H1 (cell line): Measurements from ENCODE around the gene GPR15LG. TPM values are rescaled to one million over a fixed set of nuclear protein-coding genes. Genes with fewer than 3 reads are reported as not detected.

Experiments used
- CTCF ChIA-PET: fragments of 300-600 bp; sonication (Branson Sonifier 250); formaldehyde crosslinking; loops from one replicate; lab custom pipeline; 2021; ENCODE audit not compliant: partially characterized antibody; lab: Charles Lee
- POLR2A ChIA-PET: fragments of 300-600 bp; sonication (Branson Sonifier 250); formaldehyde crosslinking; loops from one replicate; lab custom pipeline; 2021; ENCODE audit warnings: inconsistent platforms; ENCODE audit not compliant: partially characterized antibody; lab: Charles Lee
- DNase-seq, 2 experiments: peaks; one replicate each; pipeline versions ENCODE4 v3.0.0 to v3.0.0-alpha.2; 2010 to 2022; ENCODE audit warnings: low spot score in 2 of 2, low read depth in 1 of 2, mixed read lengths in 1 of 2
- FAIRE-seq: peaks from 2 replicates; lab custom pipeline; 2011; peaks lifted over from hg19 to GRCh38; lab: Jason Lieb, UNC
- H2AFZ ChIP-seq: 2 replicates; pipeline ENCODE4 v1.8.1; 2012; ENCODE audit warnings: low read length, inconsistent platforms
- H2AK5ac ChIP-seq: 2 replicates; pipeline ENCODE4 v1.6.1; 2013; ENCODE audit warnings: low read depth, low read length
- H2BK120ac ChIP-seq: replicated peaks from 2 replicates; pipeline ENCODE3; 2013; ENCODE audit warnings: low read depth, low read length, inconsistent platforms
- H2BK12ac ChIP-seq: 2 replicates; pipeline ENCODE4 v1.6.1; 2013; ENCODE audit warnings: low read depth, low read length
- H2BK15ac ChIP-seq: 2 replicates; pipeline ENCODE4 v1.6.1; 2013; ENCODE audit warnings: low read length
- H2BK20ac ChIP-seq: 2 replicates; pipeline ENCODE4 v1.6.1; 2013; ENCODE audit warnings: low read length
- H2BK5ac ChIP-seq: 2 replicates; pipeline ENCODE4 v1.6.1; 2013; ENCODE audit warnings: low read depth, low read length
- H3K14ac ChIP-seq: 2 replicates; pipeline ENCODE4 v1.6.1; 2013; ENCODE audit warnings: inconsistent platforms; ENCODE audit not compliant: insufficient read length
- H3K18ac ChIP-seq: 2 replicates; pipeline ENCODE4 v1.6.1; 2013; ENCODE audit warnings: low read length; ENCODE audit errors: extremely low read depth
- H3K23ac ChIP-seq: 2 replicates; pipeline ENCODE4 v1.6.1; 2013; ENCODE audit warnings: inconsistent platforms; ENCODE audit not compliant: insufficient read length
- H3K23me2 ChIP-seq: 2 replicates; pipeline ENCODE4 v1.6.1; 2013; ENCODE audit warnings: low read depth, low read length
- H3K27ac ChIP-seq: 2 replicates; pipeline ENCODE4 v1.6.1; 2011; ENCODE audit warnings: low read depth, low read length, inconsistent platforms
- H3K27me3 ChIP-seq, 4 experiments: replicated peaks in 1 of 4; 1 replicate in 1 of 4; 2 replicates in 3 of 4; pipeline versions ENCODE4 v1.6.1 to v1.8.1; 2011 to 2013; ENCODE audit warnings: low read length in 3 of 4, mild to moderate bottlenecking in 3 of 4, inconsistent platforms in 2 of 4, mixed read lengths in 2 of 4, moderate library complexity in 1 of 4; ENCODE audit not compliant: control insufficient read depth in 3 of 4, insufficient read depth in 3 of 4; ENCODE audit errors: extremely low read depth in 1 of 4
- H3K36me3 ChIP-seq, 4 experiments: 2 replicates each; pipeline versions ENCODE4 v1.6.1 to v1.8.1; 2011 to 2013; ENCODE audit warnings: mild to moderate bottlenecking in 4 of 4, low read length in 3 of 4, moderate library complexity in 2 of 4, control low read depth in 1 of 4, inconsistent platforms in 1 of 4; ENCODE audit not compliant: insufficient read depth in 4 of 4, control insufficient read depth in 2 of 4
- H3K4ac ChIP-seq: replicated peaks from 2 replicates; pipeline ENCODE3; 2013; ENCODE audit warnings: low read length, low read depth, mixed read lengths, inconsistent platforms; ENCODE audit not compliant: insufficient read length
- H3K4me1 ChIP-seq, 4 experiments: replicated peaks in 1 of 4; 1 replicate in 1 of 4; 2 replicates in 3 of 4; pipeline versions ENCODE4 v1.6.1 to v1.8.1; 2011 to 2013; ENCODE audit warnings: low read length in 3 of 4, inconsistent platforms in 2 of 4, mixed read lengths in 1 of 4; ENCODE audit not compliant: insufficient read depth in 4 of 4, control insufficient read depth in 3 of 4
- H3K4me2 ChIP-seq, 2 experiments: 2 replicates each; pipeline versions ENCODE4 v1.6.1 to v1.8.1; 2011 to 2013; ENCODE audit warnings: low read depth in 2 of 2, low read length in 2 of 2, control low read depth in 1 of 2, inconsistent platforms in 1 of 2, mild to moderate bottlenecking in 1 of 2; ENCODE audit not compliant: insufficient read depth in 1 of 2
- H3K4me3 ChIP-seq, 4 experiments: fragments of 200-600, 300-600 bp in 1 of 4; sonication (generic), shearing (Covaris generic), sonication (Bioruptor Twin) in 1 of 4; 2 replicates each; pipeline versions ENCODE4 v1.5.1 to v1.8.1; 2011 to 2016; ENCODE audit warnings: low read length in 4 of 4, low read depth in 3 of 4, control low read depth in 2 of 4, inconsistent platforms in 2 of 4, mild to moderate bottlenecking in 2 of 4, mixed read lengths in 1 of 4, moderate library complexity in 1 of 4; ENCODE audit not compliant: insufficient read depth in 2 of 4; ENCODE audit errors: extremely low read depth in 1 of 4
- H3K56ac ChIP-seq: replicated peaks from 2 replicates; pipeline ENCODE3; 2013; ENCODE audit warnings: low read depth, mild to moderate bottlenecking, mixed read lengths, low read length, inconsistent platforms; ENCODE audit not compliant: insufficient read length
- H3K79me1 ChIP-seq: 2 replicates; pipeline ENCODE4 v1.6.1; 2013; ENCODE audit warnings: low read depth, low read length, control low read depth
- H3K79me2 ChIP-seq, 2 experiments: 2 replicates each; pipeline versions ENCODE4 v1.6.1 to v1.8.1; 2012 to 2013; ENCODE audit warnings: low read length in 2 of 2, mild to moderate bottlenecking in 2 of 2, inconsistent platforms in 1 of 2; ENCODE audit not compliant: insufficient read depth in 2 of 2, control insufficient read depth in 1 of 2
- H3K9ac ChIP-seq, 4 experiments: replicated peaks in 1 of 4; 1 replicate in 1 of 4; 2 replicates in 3 of 4; pipeline versions ENCODE4 v1.6.1 to v1.8.1; 2011 to 2013; ENCODE audit warnings: low read depth in 3 of 4, low read length in 3 of 4, control low read depth in 2 of 4, mild to moderate bottlenecking in 2 of 4, moderate library complexity in 2 of 4, inconsistent platforms in 1 of 4; ENCODE audit errors: extremely low read depth in 1 of 4
- H3K9me3 ChIP-seq, 2 experiments: 2 replicates each; pipeline versions ENCODE4 v1.6.1 to v1.8.1; 2012 to 2013; ENCODE audit warnings: mild to moderate bottlenecking in 2 of 2, moderate library complexity in 2 of 2, control low read depth in 1 of 2, inconsistent platforms in 1 of 2, low read depth in 1 of 2, low read length in 1 of 2, mixed read lengths in 1 of 2; ENCODE audit not compliant: insufficient read depth in 2 of 2
- H4K20me1 ChIP-seq, 2 experiments: replicated peaks in 1 of 2; 2 replicates each; pipeline versions ENCODE3 to v1.8.1; 2011 to 2013; ENCODE audit warnings: inconsistent platforms in 2 of 2, low read length in 2 of 2, mild to moderate bottlenecking in 1 of 2; ENCODE audit not compliant: insufficient read depth in 2 of 2, control insufficient read depth in 1 of 2
- H4K5ac ChIP-seq: 2 replicates; pipeline ENCODE4 v1.6.1; 2013; ENCODE audit warnings: low read length, low read depth, mixed read lengths, inconsistent platforms; ENCODE audit not compliant: insufficient read length
- H4K8ac ChIP-seq: 2 replicates; pipeline ENCODE4 v1.8.0; 2013; ENCODE audit warnings: mild to moderate bottlenecking, moderate library complexity, low read length, inconsistent platforms; ENCODE audit not compliant: insufficient read depth; ENCODE audit errors: extremely low read depth
- H4K91ac ChIP-seq: replicated peaks from 2 replicates; pipeline ENCODE3; 2013; ENCODE audit warnings: low read length, mixed read lengths, inconsistent platforms; ENCODE audit not compliant: insufficient read length
- BCL11A ChIP-seq, 2 experiments: IDR thresholded peaks; one replicate each; pipeline ENCODE4 v1.6.1; 2011; ENCODE audit warnings: low read depth in 2 of 2, low read length in 2 of 2, mild to moderate bottlenecking in 2 of 2
- CHD2 ChIP-seq: IDR thresholded peaks from 2 replicates; pipeline ENCODE4 v1.6.1; 2012; ENCODE audit warnings: low read length, improper control_type of control experiment
- CREB1 ChIP-seq: IDR thresholded peaks from 2 replicates; pipeline ENCODE4 v1.6.1; 2012; ENCODE audit warnings: inconsistent platforms
- CTBP2 ChIP-seq: IDR thresholded peaks from 2 replicates; pipeline ENCODE4 v1.7.0; 2011; ENCODE audit warnings: borderline replicate concordance, mild to moderate bottlenecking, moderate library complexity, mixed read lengths, low read length; ENCODE audit not compliant: insufficient read depth, insufficient read length
- FOSL1 ChIP-seq: IDR thresholded peaks from 2 replicates; pipeline ENCODE4 v1.6.1; 2011; ENCODE audit warnings: mild to moderate bottlenecking, low read depth, low read length, moderate library complexity; ENCODE audit not compliant: insufficient read depth
- GABPA ChIP-seq: IDR thresholded peaks from 2 replicates; pipeline ENCODE4 v1.6.1; 2011; ENCODE audit warnings: mild to moderate bottlenecking, low read length, moderate library complexity, borderline replicate concordance; ENCODE audit not compliant: insufficient read depth
- JUN ChIP-seq: IDR thresholded peaks from 2 replicates; pipeline ENCODE4 v1.6.1; 2011; ENCODE audit warnings: low read depth, mild to moderate bottlenecking, improper control_type of control experiment, low read length
- JUND ChIP-seq: IDR thresholded peaks from 2 replicates; pipeline ENCODE4 v1.6.1; 2011; ENCODE audit warnings: mild to moderate bottlenecking, improper control_type of control experiment, low read length
- KDM5A ChIP-seq: fragments of 200-600 bp; IDR thresholded peaks from 2 replicates; pipeline ENCODE4 v1.7.1; 2012; ENCODE audit warnings: mild to moderate bottlenecking, low read length, inconsistent platforms, mixed read lengths
- POU5F1 ChIP-seq: IDR thresholded peaks from 2 replicates; pipeline ENCODE4 v1.6.1; 2011; ENCODE audit warnings: low read depth, mild to moderate bottlenecking, low read length, moderate library complexity
- RNF2 ChIP-seq: fragments of 200-900, 300-1000 bp; sonication (generic); IDR thresholded peaks from 2 replicates; pipeline ENCODE4 v1.7.1; 2016; ENCODE audit warnings: borderline replicate concordance, low read depth, mild to moderate bottlenecking, antibody characterized with exemption, low read length; ENCODE audit not compliant: poor library complexity, severe bottlenecking; ENCODE audit errors: missing control alignments
- RXRA ChIP-seq: IDR thresholded peaks from 2 replicates; pipeline ENCODE4 v1.6.1; 2011; ENCODE audit warnings: low read depth, mild to moderate bottlenecking, low read length, moderate library complexity; ENCODE audit not compliant: insufficient read depth
- SUZ12 ChIP-seq: fragments of 200-600 bp; sonication (generic); IDR thresholded peaks from 2 replicates; pipeline ENCODE4 v1.6.1; 2012; ENCODE audit warnings: mild to moderate bottlenecking, inconsistent platforms, low read length, moderate library complexity, mixed read lengths
- TAF1 ChIP-seq: IDR thresholded peaks from 2 replicates; pipeline ENCODE4 v1.6.1; 2011; ENCODE audit warnings: mild to moderate bottlenecking, low read depth, low read length
- TBP ChIP-seq: IDR thresholded peaks from 2 replicates; pipeline ENCODE4 v1.6.1; 2011; ENCODE audit warnings: low read depth, low read length, improper control_type of control experiment
- WGBS, 2 experiments: shearing (Covaris generic) in 1 of 2; methylation state at CpG; one replicate each; pipeline versions ENCODE4 v1.1.6 to v1.1.7; 2013 to 2015; ENCODE audit warnings: low lambda C conversion rate in 2 of 2, mixed read lengths in 2 of 2, inconsistent platforms in 1 of 2, low coverage in 1 of 2, missing lambda C conversion rate in 1 of 2; ENCODE audit not compliant: insufficient replicate concordance in 2 of 2, insufficient coverage in 1 of 2, insufficient read length in 1 of 2; ENCODE audit errors: extremely low coverage in 1 of 2, missing lambda C conversion rate in 1 of 2; 5-methylcytosine and 5-hydroxymethylcytosine counted together
- polyA plus RNA-seq, 7 experiments: library from polyadenylated mRNA; depleted of rRNA in 3 of 7; stranded (reverse) in 5 of 7; unstranded in 2 of 7; fragments of >200 nt in 5 of 7; fragments of 200-250 nt in 2 of 7; gene quantifications; 1 replicate in 5 of 7; 2 replicates in 1 of 7; 4 replicates in 1 of 7; pipeline versions ENCODE4 v1.2.1 to v1.2.3, GENCODE V29; 2011 to 2013; ENCODE audit warnings: missing spikeins in 2 of 7, mixed read lengths in 2 of 7
- total RNA-seq: library from RNA; stranded (reverse); fragmentation: NEBNext Ultra II Directional; extraction: Animal tissue kit (Norgen Biotek cat#: 25700); gene quantifications from 2 replicates; pipeline ENCODE4 v1.2.1, GENCODE V29; 2021

Gene GPR15LG
- total and polyA plus RNA-seq, 2 of the 8 experiments (the other 6 are each of a cell fraction or from before 2014, with no cell fraction given) = not detected

GRCh38 chr10:84201682-84202081, 28.1 kb downstream of the GPR15LG start:
- Histone ChIP-seq H3K18ac (no peak overlapping the region), H3K56ac (no peak overlapping the region), H3K4ac (no peak overlapping the region), H4K8ac (no peak overlapping the region), H2BK20ac (no peak overlapping the region), H3K14ac (no peak overlapping the region), H3K79me2 (no peaks in the 10 kb centered on the region), H3K4me3 (no peak overlapping the region), H3K4me2 (no peak overlapping the region), H3K27me3 (peaks cover 0 to 3% (median under 1%) of the 10 kb centered on the region in 4 experiments; a peak in 2 of 7 replicates), H3K79me1 (no peaks in the 10 kb centered on the region), H3K27ac (no peak overlapping the region), H3K23me2 (no peaks in the 10 kb centered on the region), H3K9ac (no peak overlapping the region; a peak in 2 of 7 replicates), H2BK12ac (no peak overlapping the region), H2BK120ac (no peak overlapping the region), H2BK5ac (no peak overlapping the region), H3K4me1 (no peaks in the 10 kb centered on the region), H4K5ac (no peak overlapping the region), H2AK5ac (no peak overlapping the region), H3K23ac (no peak overlapping the region), H4K91ac (no peak overlapping the region), H3K36me3 (no peaks in the 10 kb centered on the region), H2AFZ (no peak overlapping the region), H2BK15ac (no peak overlapping the region), H4K20me1 (peaks cover 0 to 6% of the 10 kb centered on the region in 2 experiments), H3K9me3 (no peaks in the 10 kb centered on the region)
- FAIRE-seq (no peak), DNase-seq (no peak)
- 94% methylated on average over 11 of the region's 11 CpGs; no CpG with 5 or more reads in 1 of the 2 experiments for WGBS, 2 experiments
- CTCF ChIA-PET = interaction anchor here (0.7 to 10.8 kb wide), 20 partner anchors 9 to 348 kb away, joined by 3 to 248 read pairs (median 6); partner anchors contain the start of genes CDHR1 and GHITM
- POLR2A ChIA-PET = interaction anchor here (0.7 kb wide), 1 partner anchor 61 kb away, joined by 3 read pairs; no protein-coding TSS in a partner anchor
- no peak for TF ChIP-seq CTBP2
- no peak for TF ChIP-seq CREB1
- TF ChIP-seq POU5F1 = no peak
- TF ChIP-seq TBP = no peak
- TF ChIP-seq KDM5A = no peak
- TF ChIP-seq JUN = no peak
- no peak for TF ChIP-seq SUZ12
- TF ChIP-seq BCL11A (IDR thresholded peaks at IDR 0.05; ENCODE audit: low read depth in 2 of 2, low read length in 2 of 2) = no peak
- no peak for TF ChIP-seq RNF2
- no peak for TF ChIP-seq CHD2
- TF ChIP-seq TAF1 = no peak
- TF ChIP-seq FOSL1 = no peak
- no peak for TF ChIP-seq GABPA
- no peak for TF ChIP-seq JUND
- no peak for TF ChIP-seq RXRA
